Liver (tissue), 4 donors: ENCODE data around the gene GREM1. TPM values are rescaled to one million over a fixed set of nuclear protein-coding genes. Genes with fewer than 3 reads are reported as not detected.

Source experiments
- polyA plus RNA-seq, 2 donors: library from polyadenylated mRNA; stranded (reverse) in 1 of 2; unstranded in 1 of 2; fragments of 200-250 nt in 1 of 2; fragments of >200 nt in 1 of 2; fragmentation: Nextera tagmentation in 1 of 2; extraction: Ambion mirVana in 1 of 2; gene quantifications; one replicate each; pipeline versions ENCODE4 v1.2.1 to v1.2.3, GENCODE V29; 2013 to 2015
- total RNA-seq, 2 donors: library from RNA; depleted of rRNA; stranded (reverse); fragments of >200 nt; gene quantifications; one replicate each; pipeline ENCODE4 v1.2.3, GENCODE V29; 2014
- donor health status: healthy.
- donor health status: healthy.
- donor health status: healthy.

The GREM1 gene
- total and polyA plus RNA-seq, 4 donors = under 0.01 to 1.6 (median 0.50) TPM

Other genes with a start within 250 kb of the GREM1 start
- 1 to 10 TPM; 4.7 to 6.8 TPM for gene GOLGA8N, start 124.5 kb upstream of the GREM1 start, total RNA-seq
- 1 to 10 TPM; 1.1 to 1.2 TPM for gene GOLGA8N, start 124.5 kb upstream of the GREM1 start, polyA plus RNA-seq
- gene ARHGAP11A, start 102.5 kb upstream of the GREM1 start, total RNA-seq = 10 to 100 TPM in 1 of 2 donors, under 1 TPM in 1; 0.42 to 20.6 TPM
- gene ARHGAP11A, start 102.5 kb upstream of the GREM1 start, polyA plus RNA-seq = 1 to 10 TPM in 1 of 2 donors, under 1 TPM in 1; 0.46 to 1.5 TPM
- 10 to 100 TPM in 1 of 2 donors, 1 to 10 TPM in 1; 7.5 to 12.6 TPM for gene SCG5, start 76.3 kb upstream of the GREM1 start, total RNA-seq
- 10 to 100 TPM in 1 of 2 donors, 1 to 10 TPM in 1; 2.9 to 13.4 TPM for gene SCG5, start 76.3 kb upstream of the GREM1 start, polyA plus RNA-seq